Esophagus squamous epithelium (tissue), 4 donors: ENCODE measurements around the gene MINK1.

Source experiments
- CTCF ChIP-seq, 6 experiments: fragments of 450-650 bp in 4 of 6; fragments of 200-600 bp in 2 of 6; sonication (generic) in 2 of 6; IDR thresholded peaks; one replicate each; pipeline ENCODE4 v1.5.1; 2016 to 2019; ENCODE audit warnings: antibody characterized with exemption in 6 of 6, mild to moderate bottlenecking in 4 of 6, moderate library complexity in 4 of 6
- POLR2A ChIP-seq, 4 donors: fragments of 450-650 bp; IDR thresholded peaks; one replicate each; pipeline ENCODE4 v1.6.1; 2017; ENCODE audit warnings: antibody characterized with exemption in 4 of 4, mild to moderate bottlenecking in 4 of 4, moderate library complexity in 3 of 4

- TF ChIP-seq CTCF (IDR thresholded peaks at IDR 0.05) (no peak), POLR2A (IDR thresholded peaks at IDR 0.05) (no peak)
These were observed 69.4 kb downstream of the MINK1 start for GRCh38 chr17:4902540-4902939.
